K562 (cell line): ENCODE data around the gene TTC28. TPM values are rescaled to one million over a fixed set of nuclear protein-coding genes. Genes with fewer than 3 reads are reported as not detected.

Experiments used
- ATAC-seq: fragments of 200-7000 bp; cut with Tn5 transposase; 3 replicates; pipeline ENCODE4 v1.9.1; 2020; ENCODE audit warnings: moderate library complexity
- BruUV-seq: library from RNA; stranded (reverse); fragments of 400-500 nt; replicated peaks from 2 replicates; lab custom pipeline; 2021; lab: Mats Ljungman, UMichigan
- CTCF ChIA-PET: fragments of 300-600 bp; formaldehyde crosslinking; extraction: SDS; loops from one replicate; lab custom pipeline; 2021; ENCODE audit warnings: low intra/inter-chr PET ratio; lab: Yijun Ruan, JAX
- POLR2A ChIA-PET: fragments of 300-600, 350-650 bp; sonication (Branson Sonifier 250); formaldehyde crosslinking; extraction: SDS; loops from one replicate; lab custom pipeline; 2021; ENCODE audit warnings: antibody characterized with exemption, inconsistent platforms; lab: Yijun Ruan, JAX
- DNase-seq, 4 experiments: peaks; one replicate each; pipeline versions ENCODE4 v3.0.0 to v3.0.0-alpha.2; 2011 to 2018; ENCODE audit warnings: low spot score in 3 of 4, mixed read lengths in 3 of 4; ENCODE audit errors: extremely low read depth in 1 of 4
- FAIRE-seq: peaks from 2 replicates; lab custom pipeline; 2011; peaks lifted over from hg19 to GRCh38; lab: Jason Lieb, UNC
- H2AFZ ChIP-seq: 2 replicates; pipeline ENCODE4 v1.6.0; 2011; ENCODE audit warnings: low read depth, low read length, control low read depth, inconsistent platforms
- H3K27ac ChIP-seq: fragments of 200-600 bp; 3 replicates; pipeline ENCODE4 v1.8.0; 2011; ENCODE audit warnings: low read depth, mild to moderate bottlenecking, control low read depth, inconsistent platforms, low read length, moderate library complexity, mixed read lengths; ENCODE audit errors: extremely low read depth
- H3K27me3 ChIP-seq, 2 experiments: fragments of 300-600 bp in 1 of 2; 2 replicates in 1 of 2; 3 replicates in 1 of 2; pipeline versions ENCODE4 v1.6.0 to v1.8.0; 2011; ENCODE audit warnings: inconsistent platforms in 2 of 2, low read length in 2 of 2, mild to moderate bottlenecking in 1 of 2, mixed read lengths in 1 of 2, moderate library complexity in 1 of 2; ENCODE audit not compliant: control insufficient read depth in 2 of 2, insufficient read depth in 2 of 2
- H3K36me3 ChIP-seq: fragments of 300-600 bp; 3 replicates; pipeline ENCODE4 v1.8.0; 2011; ENCODE audit warnings: mild to moderate bottlenecking, low read length, inconsistent platforms; ENCODE audit not compliant: control insufficient read depth, insufficient read depth
- H3K4me1 ChIP-seq, 2 experiments: fragments of 200-600 bp in 1 of 2; replicated peaks in 1 of 2; 2 replicates in 1 of 2; 3 replicates in 1 of 2; pipeline versions ENCODE4 v1.5.1 to v1.8.0; 2011; ENCODE audit warnings: inconsistent platforms in 2 of 2, low read length in 2 of 2, mild to moderate bottlenecking in 1 of 2, mixed read lengths in 1 of 2, moderate library complexity in 1 of 2; ENCODE audit not compliant: control insufficient read depth in 2 of 2, insufficient read depth in 2 of 2
- H3K4me2 ChIP-seq: 2 replicates; pipeline ENCODE4 v1.6.1; 2011; ENCODE audit warnings: low read length, control low read depth, inconsistent platforms, mixed read lengths; ENCODE audit not compliant: insufficient read depth
- H3K4me3 ChIP-seq: fragments of 200-600 bp; sonication (generic), shearing (Covaris generic); 2 replicates; pipeline ENCODE4 v1.5.1; 2016; ENCODE audit warnings: control low read depth, inconsistent platforms
- H3K79me2 ChIP-seq: fragments of 200-600 bp; 3 replicates; pipeline ENCODE4 v1.8.0; 2011; ENCODE audit warnings: low read length, inconsistent platforms; ENCODE audit not compliant: control insufficient read depth, insufficient read depth
- H3K9ac ChIP-seq, 2 experiments: 2 replicates each; pipeline versions ENCODE4 v1.6.0 to v1.6.1; 2011; ENCODE audit warnings: low read depth in 2 of 2, low read length in 2 of 2, control low read depth in 1 of 2, inconsistent platforms in 1 of 2, mild to moderate bottlenecking in 1 of 2, mixed read lengths in 1 of 2; ENCODE audit not compliant: insufficient read depth in 1 of 2
- H3K9me1 ChIP-seq: one replicate; pipeline ENCODE4 v1.6.0; 2011; ENCODE audit warnings: inconsistent platforms, mild to moderate bottlenecking, low read length, moderate library complexity; ENCODE audit not compliant: control insufficient read depth, insufficient read depth
- H3K9me3 ChIP-seq: replicated peaks from 2 replicates; pipeline ENCODE4 v1.5.1; 2011; ENCODE audit warnings: low read depth, low read length, inconsistent platforms; ENCODE audit not compliant: control insufficient read depth, insufficient read depth
- H4K20me1 ChIP-seq: replicated peaks from 2 replicates; pipeline ENCODE4 v1.6.1; 2011; ENCODE audit warnings: low read length, inconsistent platforms, mixed read lengths; ENCODE audit not compliant: control insufficient read depth, insufficient read depth
- BMI1 ChIP-seq: fragments of 150-350 bp; IDR thresholded peaks from 2 replicates; pipeline ENCODE4 v1.6.1; 2014; ENCODE audit warnings: low read length
- GTF3C2 ChIP-seq: IDR thresholded peaks from 3 replicates; pipeline ENCODE4 v1.6.1; 2011; ENCODE audit warnings: borderline replicate concordance, mild to moderate bottlenecking, moderate library complexity; ENCODE audit not compliant: insufficient read length; ENCODE audit errors: extremely low read depth
- HSF4 ChIP-seq: fragments of 250-450 bp; sonication (Bioruptor Pico); IDR thresholded peaks from 2 replicates; pipeline ENCODE4 v2.1.2; 2022; ENCODE audit warnings: mild to moderate bottlenecking, moderate library complexity, borderline replicate concordance
- MBD2 ChIP-seq: sonication (generic); IDR thresholded peaks from 2 replicates; pipeline ENCODE4 v1.6.1; 2016; ENCODE audit warnings: low read depth, borderline replicate concordance
- PHF21A ChIP-seq: fragments of 450-650 bp; IDR thresholded peaks from 2 replicates; pipeline ENCODE4 v1.6.1; 2017; ENCODE audit warnings: low read depth, borderline replicate concordance
- ZNF146 ChIP-seq: IDR thresholded peaks from one replicate; pipeline ENCODE4 v1.6.1; 2018; ENCODE audit warnings: missing compliant biosample characterization; ENCODE audit not compliant: unreplicated experiment
- ZNF766 ChIP-seq: fragments of 200-800 bp; sonication (Bioruptor generic); conservative IDR thresholded peaks from 2 replicates; pipeline ENCODE4 v1.6.1; 2016; ENCODE audit warnings: missing genetic modification characterization, missing compliant biosample characterization
- WGBS: fragments of 100-300 bp; shearing (Covaris generic); methylation state at CpG from one replicate; pipeline ENCODE4 v1.1.6; 2016; ENCODE audit warnings: low coverage, mixed read lengths; ENCODE audit not compliant: insufficient coverage; ENCODE audit errors: missing lambda C conversion rate; 5-methylcytosine and 5-hydroxymethylcytosine counted together
- in situ Hi-C: fragments of 300-500 bp; cut with MboI; formaldehyde crosslinking; loops from 4 replicates; pipeline ENCODE4 v1.15.0; 2018; ENCODE audit warnings: inconsistent platforms, mixed read lengths
- intact Hi-C: fragments of 100-400 bp; cut with micrococcal nuclease; formaldehyde crosslinking; loops from 2 replicates; pipeline ENCODE4 v1.14.2; 2022
- polyA plus RNA-seq, 8 experiments: library from polyadenylated mRNA; depleted of rRNA in 4 of 8; stranded (reverse) in 5 of 8; unstranded in 3 of 8; fragments of >200 nt; fragmentation: Nextera tagmentation in 2 of 8; fragmentation: Illumina TruSeq in 1 of 8; extraction: Ambion mirVana in 2 of 8; extraction: Trizol in 1 of 8; gene quantifications; 2 replicates each; pipeline versions ENCODE4 v1.2.1 to v1.2.3, GENCODE V29; 2011 to 2014; ENCODE audit warnings: inconsistent platforms in 1 of 8, missing spikeins in 1 of 8
- total RNA-seq, 7 experiments: library from RNA; depleted of rRNA in 6 of 7; stranded (reverse); fragments of >200 nt in 6 of 7; fragmentation: Illumina TruSeq in 2 of 7; extraction: Trizol in 2 of 7; gene quantifications; 2 replicates each; pipeline versions ENCODE4 v1.2.1 to v1.2.3, GENCODE V29; 2011 to 2021; ENCODE audit warnings: low replicate concordance in 1 of 7

TTC28 gene
- total and polyA plus RNA-seq, 9 of the 15 experiments (the other 6 are each of a cell fraction or from before 2014, with no cell fraction given) = 0.22 to 10.7 (median 3.1) TPM

GRCh38 chr22:28116219-28116673 lies 563.4 kb downstream of the TTC28 start:
- ChIA-PET POLR2A (no interaction called here), CTCF (no interaction called here)
- Histone ChIP-seq H3K9me3 (no peaks in the 10 kb centered on the region), H3K4me2 (no peak overlapping the region), H3K4me1 (peaks cover 0 to 9% of the 10 kb centered on the region in 2 experiments; a peak in 2 of 5 replicates), H3K36me3 (no peaks in the 10 kb centered on the region), H3K4me3 (no peak overlapping the region), H3K79me2 (no peaks in the 10 kb centered on the region), H3K9me1 (no peaks in the 10 kb centered on the region), H4K20me1 (no peaks in the 10 kb centered on the region), H2AFZ (no peak overlapping the region), H3K27ac (no peak overlapping the region), H3K9ac (no peak overlapping the region), H3K27me3 (no peaks in the 10 kb centered on the region)
- TF ChIP-seq GTF3C2 (no peak), MBD2 (no peak), ZNF766 (CRISPR knock-in tag) (no peak), PHF21A (no peak), ZNF146 (CRISPR knock-in tag) (no peak), HSF4 (CRISPR knock-in tag) (no peak), BMI1 (no peak)
- no peak for DNase-seq
- intact Hi-C loops (no loop called here), in situ Hi-C loops (no loop called here)
- FAIRE-seq = no peak
- no TSS peak for BruUV-seq
- ATAC-seq = no peak
- 64% methylated on average over 2 of the region's 2 CpGs for WGBS
